HepG2 (cell line): ENCODE results near the gene ARHGAP15.

Experiments used
- ARNT2 ChIP-seq: sonication (generic); formaldehyde crosslinking; IDR thresholded peaks from 2 replicates; pipeline ENCODE4 v1.8.0; 2022; ENCODE audit warnings: mild to moderate bottlenecking, low read depth, missing genetic modification reagents, moderate library complexity
- CREM ChIP-seq, 2 experiments: sonication (generic) in 1 of 2; formaldehyde crosslinking in 1 of 2; IDR thresholded peaks; 2 replicates each; pipeline versions ENCODE4 v1.4.0 to v1.6.1; 2016 to 2020; ENCODE audit warnings: antibody characterized with exemption in 1 of 2, mild to moderate bottlenecking in 1 of 2, missing genetic modification reagents in 1 of 2
- EZH2 ChIP-seq: conservative IDR thresholded peaks from 2 replicates; pipeline ENCODE4 v1.6.1; 2012; ENCODE audit warnings: mild to moderate bottlenecking, low read depth, low read length, moderate library complexity
- MAFF ChIP-seq: IDR thresholded peaks from 2 replicates; pipeline ENCODE4 v1.6.1; 2011; ENCODE audit warnings: low read depth, low read length, improper control_type of control experiment
- MEF2D ChIP-seq: sonication (generic); formaldehyde crosslinking; IDR thresholded peaks from 2 replicates; pipeline ENCODE4 v1.5.1; 2020; ENCODE audit warnings: mild to moderate bottlenecking, missing genetic modification reagents
- NBN ChIP-seq: fragments of 450-650 bp; conservative IDR thresholded peaks from 2 replicates; pipeline ENCODE4 v1.6.1; 2017
- SRF ChIP-seq: IDR thresholded peaks from 2 replicates; pipeline ENCODE4 v1.6.1; 2011; ENCODE audit warnings: mild to moderate bottlenecking, low read depth, low read length, moderate library complexity
- YY1 ChIP-seq: IDR thresholded peaks from 2 replicates; pipeline ENCODE4 v1.6.1; 2011; ENCODE audit warnings: low read length, low read depth, moderate library complexity, mild to moderate bottlenecking; ENCODE audit not compliant: insufficient read depth, insufficient replicate concordance
- ZFX ChIP-seq: sonication (generic); formaldehyde crosslinking; IDR thresholded peaks from 2 replicates; pipeline ENCODE4 v1.4.0; 2020; ENCODE audit warnings: mild to moderate bottlenecking, low read depth, missing genetic modification reagents, moderate library complexity
- ZNF205 ChIP-seq: IDR thresholded peaks from 2 replicates; pipeline ENCODE4 v1.6.1; 2018; ENCODE audit warnings: missing biosample characterization, missing genetic modification reagents
- ZNF225 ChIP-seq: sonication (generic); formaldehyde crosslinking; IDR thresholded peaks from 2 replicates; pipeline ENCODE4 v1.4.0; 2020; ENCODE audit warnings: mild to moderate bottlenecking, missing genetic modification reagents
- TF ChIP-seq, protein P1 (sequence below): sonication (generic); formaldehyde crosslinking; IDR thresholded peaks from 2 replicates; pipeline ENCODE4 v1.5.0; 2020; ENCODE audit warnings: mild to moderate bottlenecking, missing genetic modification reagents, moderate library complexity
- TF ChIP-seq, protein P2 (sequence below): sonication (generic); formaldehyde crosslinking; IDR thresholded peaks from 2 replicates; pipeline ENCODE4 v1.4.0; 2020; ENCODE audit warnings: mild to moderate bottlenecking, missing genetic modification reagents
- TF ChIP-seq, protein P3 (sequence below): sonication (generic); formaldehyde crosslinking; IDR thresholded peaks from 2 replicates; pipeline ENCODE4 v1.9.0; 2021; ENCODE audit warnings: missing genetic modification reagents, mild to moderate bottlenecking, borderline replicate concordance

DNA sequence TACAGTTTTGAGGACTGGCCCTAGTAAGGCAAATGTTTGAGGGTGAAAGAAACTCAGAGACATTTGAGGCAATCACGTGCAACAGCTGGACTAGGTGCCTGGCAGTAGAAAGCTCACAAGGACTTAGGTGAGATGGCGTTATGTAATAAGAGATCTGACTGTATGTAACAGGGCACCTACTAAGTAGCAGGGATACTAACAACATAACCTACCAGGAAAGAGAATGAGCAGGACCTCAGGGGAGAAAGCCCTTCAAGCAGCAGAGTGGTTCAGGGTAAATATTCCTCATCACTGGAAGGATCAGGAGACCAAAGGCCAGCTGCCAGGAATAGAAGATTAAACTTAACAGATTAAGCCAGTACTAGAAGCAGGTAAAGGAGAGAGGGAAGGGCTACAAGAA lies 53.4 kb downstream of the ARHGAP15 start:
- TF ChIP-seq MEF2D (CRISPR knock-in tag) (no peak), NBN (no peak), EZH2 (no peak), ZNF225 (no peak), MAFF (no peak), CREM (IDR thresholded peaks at IDR 0.05) (no peak), CREM (CRISPR knock-in tag; IDR thresholded peaks at IDR 0.05) (no peak), ZFX (no peak), YY1 (no peak), ARNT2 (CRISPR knock-in tag) (no peak), ZNF205 (CRISPR knock-in tag) (no peak), SRF (no peak)
- TF ChIP-seq, protein P1, sequence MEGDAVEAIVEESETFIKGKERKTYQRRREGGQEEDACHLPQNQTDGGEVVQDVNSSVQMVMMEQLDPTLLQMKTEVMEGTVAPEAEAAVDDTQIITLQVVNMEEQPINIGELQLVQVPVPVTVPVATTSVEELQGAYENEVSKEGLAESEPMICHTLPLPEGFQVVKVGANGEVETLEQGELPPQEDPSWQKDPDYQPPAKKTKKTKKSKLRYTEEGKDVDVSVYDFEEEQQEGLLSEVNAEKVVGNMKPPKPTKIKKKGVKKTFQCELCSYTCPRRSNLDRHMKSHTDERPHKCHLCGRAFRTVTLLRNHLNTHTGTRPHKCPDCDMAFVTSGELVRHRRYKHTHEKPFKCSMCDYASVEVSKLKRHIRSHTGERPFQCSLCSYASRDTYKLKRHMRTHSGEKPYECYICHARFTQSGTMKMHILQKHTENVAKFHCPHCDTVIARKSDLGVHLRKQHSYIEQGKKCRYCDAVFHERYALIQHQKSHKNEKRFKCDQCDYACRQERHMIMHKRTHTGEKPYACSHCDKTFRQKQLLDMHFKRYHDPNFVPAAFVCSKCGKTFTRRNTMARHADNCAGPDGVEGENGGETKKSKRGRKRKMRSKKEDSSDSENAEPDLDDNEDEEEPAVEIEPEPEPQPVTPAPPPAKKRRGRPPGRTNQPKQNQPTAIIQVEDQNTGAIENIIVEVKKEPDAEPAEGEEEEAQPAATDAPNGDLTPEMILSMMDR = no peak
- TF ChIP-seq, protein P2, sequence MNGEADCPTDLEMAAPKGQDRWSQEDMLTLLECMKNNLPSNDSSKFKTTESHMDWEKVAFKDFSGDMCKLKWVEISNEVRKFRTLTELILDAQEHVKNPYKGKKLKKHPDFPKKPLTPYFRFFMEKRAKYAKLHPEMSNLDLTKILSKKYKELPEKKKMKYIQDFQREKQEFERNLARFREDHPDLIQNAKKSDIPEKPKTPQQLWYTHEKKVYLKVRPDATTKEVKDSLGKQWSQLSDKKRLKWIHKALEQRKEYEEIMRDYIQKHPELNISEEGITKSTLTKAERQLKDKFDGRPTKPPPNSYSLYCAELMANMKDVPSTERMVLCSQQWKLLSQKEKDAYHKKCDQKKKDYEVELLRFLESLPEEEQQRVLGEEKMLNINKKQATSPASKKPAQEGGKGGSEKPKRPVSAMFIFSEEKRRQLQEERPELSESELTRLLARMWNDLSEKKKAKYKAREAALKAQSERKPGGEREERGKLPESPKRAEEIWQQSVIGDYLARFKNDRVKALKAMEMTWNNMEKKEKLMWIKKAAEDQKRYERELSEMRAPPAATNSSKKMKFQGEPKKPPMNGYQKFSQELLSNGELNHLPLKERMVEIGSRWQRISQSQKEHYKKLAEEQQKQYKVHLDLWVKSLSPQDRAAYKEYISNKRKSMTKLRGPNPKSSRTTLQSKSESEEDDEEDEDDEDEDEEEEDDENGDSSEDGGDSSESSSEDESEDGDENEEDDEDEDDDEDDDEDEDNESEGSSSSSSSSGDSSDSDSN (CRISPR knock-in tag) = no peak
- TF ChIP-seq, protein P3, sequence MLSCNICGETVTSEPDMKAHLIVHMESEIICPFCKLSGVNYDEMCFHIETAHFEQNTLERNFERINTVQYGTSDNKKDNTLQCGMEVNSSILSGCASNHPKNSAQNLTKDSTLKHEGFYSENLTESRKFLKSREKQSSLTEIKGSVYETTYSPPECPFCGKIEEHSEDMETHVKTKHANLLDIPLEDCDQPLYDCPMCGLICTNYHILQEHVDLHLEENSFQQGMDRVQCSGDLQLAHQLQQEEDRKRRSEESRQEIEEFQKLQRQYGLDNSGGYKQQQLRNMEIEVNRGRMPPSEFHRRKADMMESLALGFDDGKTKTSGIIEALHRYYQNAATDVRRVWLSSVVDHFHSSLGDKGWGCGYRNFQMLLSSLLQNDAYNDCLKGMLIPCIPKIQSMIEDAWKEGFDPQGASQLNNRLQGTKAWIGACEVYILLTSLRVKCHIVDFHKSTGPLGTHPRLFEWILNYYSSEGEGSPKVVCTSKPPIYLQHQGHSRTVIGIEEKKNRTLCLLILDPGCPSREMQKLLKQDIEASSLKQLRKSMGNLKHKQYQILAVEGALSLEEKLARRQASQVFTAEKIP (CRISPR knock-in tag) = no peak
